ENCODE measurements around the gene REPIN1. TPM values are rescaled to one million over a fixed set of nuclear protein-coding genes. Genes with fewer than 3 reads are reported as not detected.
A peak's percentile ranks its signal among the peaks of the same experiment; 100 is the strongest.

The REPIN1 gene
- total and polyA plus RNA-seq, 4 donors: 31.0 to 124 (median 87.9) TPM

DNA sequence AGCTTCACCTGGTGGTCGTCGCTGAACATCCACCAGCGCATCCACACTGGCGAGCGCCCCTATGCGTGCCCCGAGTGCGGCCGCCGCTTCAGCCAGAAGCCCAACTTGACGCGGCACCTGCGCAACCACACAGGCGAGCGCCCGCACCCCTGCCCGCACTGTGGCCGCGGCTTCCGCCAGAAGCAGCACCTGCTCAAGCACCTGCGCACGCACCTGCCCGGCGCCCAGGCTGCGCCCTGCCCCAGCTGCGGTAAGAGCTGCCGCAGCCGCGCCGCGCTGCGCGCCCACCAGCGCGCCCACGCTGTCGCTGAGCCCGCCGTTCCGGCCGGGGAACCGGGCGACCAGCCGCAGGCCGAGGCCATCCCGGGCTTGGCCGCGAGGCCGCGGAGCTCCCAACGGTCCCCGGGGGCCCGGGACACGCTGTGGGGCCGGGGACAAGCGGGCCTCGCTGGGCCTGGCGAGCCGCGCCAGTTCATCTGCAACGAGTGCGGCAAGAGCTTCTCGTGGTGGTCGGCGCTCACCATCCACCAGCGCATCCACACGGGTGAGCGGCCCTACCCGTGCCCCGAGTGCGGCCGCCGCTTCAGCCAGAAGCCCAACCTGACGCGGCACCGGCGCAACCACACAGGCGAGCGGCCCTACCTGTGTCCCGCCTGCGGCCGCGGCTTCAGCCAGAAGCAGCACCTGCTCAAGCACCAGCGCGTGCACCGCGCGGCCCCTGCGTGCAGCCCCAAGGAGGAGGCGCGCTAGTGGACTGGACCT, 28.9 kb downstream of the REPIN1 start:
- Histone ChIP-seq H3K27ac (ENCODE audit: low read depth, low read length) (no peak overlapping the region), H3K4me1 (ENCODE audit: control insufficient read depth, insufficient read depth, low read length) (peaks cover 32% of the 10 kb centered on the region), H3K27me3 (ENCODE audit: control insufficient read depth, insufficient read depth, low read length) (no peaks in the 10 kb centered on the region), H3K9me3 (ENCODE audit: control insufficient read depth, insufficient read depth, low read length) (no peaks in the 10 kb centered on the region), H3K36me3 (ENCODE audit: control insufficient read depth, insufficient read depth, low read length) (peaks cover 45% of the 10 kb centered on the region), H3K4me3 (ENCODE audit: low read depth, low read length) (no peak overlapping the region)
- DNase-seq (ENCODE audit: low read depth in 4 of 6, low spot score in 6 of 6): no peak
- WGBS (ENCODE audit: insufficient coverage): 98% methylated on average over 83 of the region's 91 CpGs

DNA sequence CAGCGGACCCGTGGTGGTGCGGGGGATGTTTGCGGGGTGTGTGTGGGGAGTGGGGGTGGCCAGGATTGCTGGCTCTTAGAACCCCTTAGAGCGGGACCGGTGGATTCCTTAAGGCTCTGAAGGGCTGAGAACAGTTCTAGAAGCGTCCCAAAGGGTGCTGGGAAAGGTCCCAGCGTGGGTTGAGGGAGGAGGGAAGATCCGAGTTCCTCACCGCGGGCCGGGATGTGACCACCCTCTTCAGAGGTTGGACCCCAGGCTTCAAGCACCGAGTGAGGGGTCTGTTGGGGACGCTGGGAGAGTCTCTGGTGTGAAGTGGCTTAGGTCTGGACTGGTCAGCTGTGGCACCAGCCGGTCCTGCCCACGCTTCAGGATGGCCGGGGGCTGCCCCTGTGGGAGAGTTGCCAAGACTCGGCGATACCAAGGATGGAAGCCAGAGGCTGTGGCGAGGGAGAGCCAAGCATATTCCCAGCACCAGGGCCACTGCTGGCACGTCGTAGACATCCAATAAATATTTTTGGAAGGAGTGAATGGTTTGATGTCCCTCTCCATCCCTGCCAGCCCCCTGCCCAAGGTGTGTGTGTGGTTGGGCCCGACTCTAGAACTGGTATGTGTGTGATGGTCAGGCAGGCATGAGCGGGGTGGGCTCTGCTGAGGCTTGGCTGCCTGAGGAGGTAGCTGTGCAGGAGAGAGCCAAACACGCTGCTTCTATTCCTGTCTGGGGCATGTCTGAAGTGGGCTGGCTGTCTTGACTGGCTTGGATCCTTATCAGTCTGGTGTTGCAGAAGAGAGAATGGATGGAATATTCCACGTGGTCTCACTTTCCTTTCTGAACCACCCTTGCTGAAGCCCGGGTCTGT, 29.7 kb downstream of the REPIN1 start:
- Histone ChIP-seq H3K4me1 (ENCODE audit: control insufficient read depth, insufficient read depth, low read length) (peaks cover 40% of the 10 kb centered on the region), H3K4me3 (ENCODE audit: low read depth, low read length) (no peak overlapping the region), H3K9me3 (ENCODE audit: control insufficient read depth, insufficient read depth, low read length) (no peaks in the 10 kb centered on the region), H3K27ac (ENCODE audit: low read depth, low read length) (no peak overlapping the region), H3K36me3 (ENCODE audit: control insufficient read depth, insufficient read depth, low read length) (peaks cover 46% of the 10 kb centered on the region), H3K27me3 (ENCODE audit: control insufficient read depth, insufficient read depth, low read length) (no peaks in the 10 kb centered on the region)
- DNase-seq (ENCODE audit: low read depth in 4 of 6, low spot score in 6 of 6): no peak
- 88% methylated on average over 21 of the region's 27 CpGs for WGBS (ENCODE audit: insufficient coverage)

DNA sequence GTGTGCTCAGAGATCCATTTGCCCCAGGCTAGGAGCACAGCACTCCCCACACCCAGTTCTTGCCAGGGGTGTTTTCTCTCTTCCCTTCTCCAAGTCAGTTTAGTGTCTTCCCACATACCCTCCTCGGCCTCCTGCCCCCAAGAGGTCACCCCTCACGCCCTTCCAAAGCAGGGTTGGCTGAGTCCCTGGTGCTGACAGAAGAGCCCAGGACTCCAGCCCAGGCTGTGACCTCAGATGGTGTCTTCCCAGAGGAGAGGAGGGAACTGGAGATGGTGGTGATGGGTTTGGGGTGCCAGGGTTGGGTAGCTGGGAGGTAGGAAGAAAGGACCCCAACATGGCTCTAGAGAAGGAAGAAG, 30.3 kb downstream of the REPIN1 start:
- WGBS (ENCODE audit: insufficient coverage): no CpG with 5 or more reads among the region's 2 CpGs

GRCh38 chr7:150399421-150400007, 30.9 kb downstream of the REPIN1 start:
- DNase-seq (ENCODE audit: low read depth in 4 of 6, low spot score in 6 of 6): no peak
- Histone ChIP-seq H3K4me3 (ENCODE audit: low read depth, low read length) (no peak overlapping the region), H3K4me1 (ENCODE audit: control insufficient read depth, insufficient read depth, low read length) (peaks cover 51% of the 10 kb centered on the region), H3K27me3 (ENCODE audit: control insufficient read depth, insufficient read depth, low read length) (no peaks in the 10 kb centered on the region), H3K27ac (ENCODE audit: low read depth, low read length) (no peak overlapping the region), H3K9me3 (ENCODE audit: control insufficient read depth, insufficient read depth, low read length) (no peaks in the 10 kb centered on the region), H3K36me3 (ENCODE audit: control insufficient read depth, insufficient read depth, low read length) (peaks cover 46% of the 10 kb centered on the region)
- WGBS (ENCODE audit: insufficient coverage): 71% methylated on average over 13 of the region's 15 CpGs

More for the DNA sequence above, 30.3 kb downstream of the REPIN1 start:
- Histone ChIP-seq H3K9me3 (ENCODE audit: control insufficient read depth, insufficient read depth, low read length) (no peaks in the 10 kb centered on the region), H3K27ac (ENCODE audit: low read depth, low read length) (no peak overlapping the region), H3K36me3 (ENCODE audit: control insufficient read depth, insufficient read depth, low read length) (peaks cover 46% of the 10 kb centered on the region), H3K27me3 (ENCODE audit: control insufficient read depth, insufficient read depth, low read length) (no peaks in the 10 kb centered on the region), H3K4me1 (ENCODE audit: control insufficient read depth, insufficient read depth, low read length) (peaks cover 46% of the 10 kb centered on the region), H3K4me3 (ENCODE audit: low read depth, low read length) (no peak overlapping the region)
- DNase-seq (ENCODE audit: low read depth in 4 of 6, low spot score in 6 of 6): no peak

DNA sequence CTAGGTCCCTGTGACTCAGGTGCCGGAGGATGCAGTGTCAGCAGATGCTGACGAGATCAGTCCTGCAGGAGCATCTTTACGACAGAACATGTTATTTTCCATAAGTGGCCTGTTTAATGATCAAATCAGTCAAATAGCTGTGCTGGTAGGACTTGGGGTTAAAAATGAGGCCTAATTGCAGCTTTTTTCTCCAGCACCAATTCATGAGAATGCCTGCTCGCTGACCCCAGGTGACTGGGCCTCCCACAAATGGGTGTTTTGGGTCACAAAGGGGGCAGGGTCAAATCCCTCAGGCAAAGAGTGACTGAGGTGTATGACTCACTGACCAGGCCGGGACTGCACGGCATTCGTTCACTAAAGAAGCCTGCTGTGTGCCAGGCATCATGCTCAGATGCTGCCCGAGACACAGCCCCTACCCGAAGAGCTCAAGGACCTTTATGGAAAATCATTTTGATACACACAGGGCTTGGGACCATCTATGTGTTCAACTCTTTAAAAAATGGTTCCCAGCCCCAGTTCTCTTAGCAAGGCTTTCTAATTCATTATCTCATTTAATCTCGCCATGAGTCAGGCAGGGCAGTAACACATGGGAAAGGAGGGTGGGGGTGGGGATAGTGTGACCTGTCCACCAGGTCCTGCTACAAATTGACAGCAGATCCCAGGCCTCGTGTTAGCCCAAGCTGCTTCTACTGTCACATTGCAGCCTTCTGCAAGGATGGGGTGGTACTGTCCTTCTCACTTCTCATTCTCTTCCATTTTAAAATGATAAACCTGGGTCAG, 31.6 kb downstream of the REPIN1 start:
- WGBS (ENCODE audit: insufficient coverage): 59% methylated on average over 8 of the region's 11 CpGs
- H3K27ac ChIP-seq (ENCODE audit: low read depth, low read length): no peak overlapping the region

DNA sequence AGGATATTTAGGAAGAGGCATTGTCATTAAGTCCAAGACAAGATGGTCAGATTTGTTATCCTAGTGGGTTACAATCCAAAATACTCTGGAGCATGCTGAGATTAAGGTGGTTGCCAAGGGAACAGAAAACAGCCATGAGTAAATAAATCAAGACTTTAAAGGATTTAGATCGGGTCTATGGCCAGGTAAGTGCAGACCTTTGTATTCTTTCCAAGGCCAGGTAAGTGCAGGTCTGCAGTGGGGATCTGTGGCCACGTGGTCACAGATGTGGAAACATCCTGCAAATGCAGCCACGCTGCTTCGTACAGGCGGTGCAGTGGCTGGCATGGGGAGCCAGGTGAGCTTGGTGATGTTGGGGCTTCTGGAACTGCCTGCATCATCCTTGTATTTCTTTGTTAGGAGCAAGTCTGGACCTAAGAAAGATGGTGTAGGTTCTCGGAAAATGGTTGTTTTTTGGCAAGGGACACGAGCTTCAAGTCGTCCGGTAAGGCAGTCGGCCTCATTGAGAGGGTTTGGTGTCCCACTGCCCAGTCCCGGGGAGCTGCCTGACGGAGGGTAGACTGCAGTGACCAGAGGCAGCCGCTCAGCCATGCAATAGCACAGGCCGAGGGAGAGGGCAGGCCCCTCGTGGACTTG, 32.3 kb downstream of the REPIN1 start:
- WGBS (ENCODE audit: insufficient coverage): 81% methylated on average over 14 of the region's 15 CpGs
- Histone ChIP-seq H3K9me3 (ENCODE audit: control insufficient read depth, insufficient read depth, low read length) (no peaks in the 10 kb centered on the region), H3K36me3 (ENCODE audit: control insufficient read depth, insufficient read depth, low read length) (peaks cover 43% of the 10 kb centered on the region), H3K27ac (ENCODE audit: low read depth, low read length) (no peak overlapping the region), H3K27me3 (ENCODE audit: control insufficient read depth, insufficient read depth, low read length) (no peaks in the 10 kb centered on the region), H3K4me3 (ENCODE audit: low read depth, low read length) (no peak overlapping the region), H3K4me1 (ENCODE audit: control insufficient read depth, insufficient read depth, low read length) (peaks cover 53% of the 10 kb centered on the region)
- DNase-seq (ENCODE audit: low read depth in 4 of 6, low spot score in 6 of 6): no peak

More for the DNA sequence above, 31.6 kb downstream of the REPIN1 start:
- DNase-seq (ENCODE audit: low read depth in 4 of 6, low spot score in 6 of 6): peak in 1 of 6 donors; percentile 38
- H3K9me3 ChIP-seq (ENCODE audit: control insufficient read depth, insufficient read depth, low read length): no peaks in the 10 kb centered on the region
- no peaks in the 10 kb centered on the region for H3K27me3 ChIP-seq (ENCODE audit: control insufficient read depth, insufficient read depth, low read length)
- peaks cover 46% of the 10 kb centered on the region for H3K36me3 ChIP-seq (ENCODE audit: control insufficient read depth, insufficient read depth, low read length)
- no peak overlapping the region for H3K4me3 ChIP-seq (ENCODE audit: low read depth, low read length)
- H3K4me1 ChIP-seq (ENCODE audit: control insufficient read depth, insufficient read depth, low read length): peaks cover 55% of the 10 kb centered on the region

- no CpG with 5 or more reads among the region's 1 CpG for WGBS (ENCODE audit: insufficient coverage)
- H3K27ac ChIP-seq (ENCODE audit: low read depth, low read length): no peak overlapping the region
These were observed 32.8 kb downstream of the REPIN1 start for GRCh38 chr7:150401424-150401790.

DNA sequence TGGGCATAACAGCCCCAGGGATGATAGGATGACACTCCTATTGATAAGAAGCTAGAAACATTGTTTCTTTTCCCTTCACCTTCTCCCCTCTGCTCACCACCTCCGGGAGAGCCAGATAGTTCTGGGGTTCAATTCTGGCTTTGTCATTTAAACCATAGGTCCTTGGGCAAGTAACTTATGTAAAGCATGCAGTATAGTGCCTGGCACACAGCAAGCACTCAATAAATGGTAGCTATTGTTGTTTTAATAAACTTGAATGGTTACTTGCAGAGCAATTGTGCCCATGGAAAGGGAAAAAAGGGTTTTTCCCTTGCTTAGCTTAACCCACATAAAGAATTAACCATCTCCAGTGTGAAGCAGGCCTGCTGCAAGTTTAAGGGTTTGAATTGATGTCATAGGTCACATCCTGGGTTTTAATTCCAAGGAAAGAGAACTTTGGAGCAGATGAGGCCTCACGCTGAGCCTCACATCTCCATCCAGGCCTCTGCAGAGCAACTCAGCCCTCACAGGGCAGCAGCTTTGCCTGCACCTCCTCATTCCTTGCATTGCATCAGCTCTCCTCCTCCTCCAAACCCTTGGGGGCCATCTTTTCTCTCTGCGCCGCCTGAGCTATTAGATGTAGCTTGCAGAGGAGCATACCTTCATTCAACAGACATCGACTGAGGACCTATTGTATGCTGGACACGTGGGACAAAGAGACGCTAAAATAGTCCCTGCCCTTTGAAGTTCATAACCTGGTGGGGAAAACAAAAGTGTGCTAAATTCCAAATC, 33.4 kb downstream of the REPIN1 start:
- DNase-seq (ENCODE audit: low read depth in 4 of 6, low spot score in 6 of 6): peak in 1 of 6 donors; percentile 57
- WGBS (ENCODE audit: insufficient coverage): 46% methylated on average over 4 of the region's 7 CpGs
- Histone ChIP-seq H3K27ac (ENCODE audit: low read depth, low read length) (peak overlapping the region; percentile 6), H3K36me3 (ENCODE audit: control insufficient read depth, insufficient read depth, low read length) (peaks cover 33% of the 10 kb centered on the region), H3K4me1 (ENCODE audit: control insufficient read depth, insufficient read depth, low read length) (peaks cover 60% of the 10 kb centered on the region), H3K9me3 (ENCODE audit: control insufficient read depth, insufficient read depth, low read length) (no peaks in the 10 kb centered on the region), H3K4me3 (ENCODE audit: low read depth, low read length) (no peak overlapping the region), H3K27me3 (ENCODE audit: control insufficient read depth, insufficient read depth, low read length) (no peaks in the 10 kb centered on the region)

More at GRCh38 chr7:150401424-150401790, 32.8 kb downstream of the REPIN1 start:
- Histone ChIP-seq H3K36me3 (ENCODE audit: control insufficient read depth, insufficient read depth, low read length) (peaks cover 38% of the 10 kb centered on the region), H3K27me3 (ENCODE audit: control insufficient read depth, insufficient read depth, low read length) (no peaks in the 10 kb centered on the region), H3K4me3 (ENCODE audit: low read depth, low read length) (no peak overlapping the region), H3K9me3 (ENCODE audit: control insufficient read depth, insufficient read depth, low read length) (no peaks in the 10 kb centered on the region), H3K4me1 (ENCODE audit: control insufficient read depth, insufficient read depth, low read length) (peaks cover 55% of the 10 kb centered on the region)
- no peak for DNase-seq (ENCODE audit: low read depth in 4 of 6, low spot score in 6 of 6)

Data from spinal cord (tissue), 10 donors.